Adrenal gland (tissue), 5 donors: ENCODE measurements around the gene TM4SF18.

Source experiments
- CTCF ChIP-seq, 6 experiments: fragments of 450-650 bp in 4 of 6; fragments of 200-600 bp in 2 of 6; sonication (generic) in 1 of 6; IDR thresholded peaks; 1 replicate in 5 of 6; 2 replicates in 1 of 6; pipeline versions ENCODE4 v1.5.1 to v1.8.0; 2016 to 2021; ENCODE audit warnings: antibody characterized with exemption in 6 of 6, mild to moderate bottlenecking in 2 of 6, moderate library complexity in 1 of 6
- POLR2A ChIP-seq, 2 donors: fragments of 450-650 bp; IDR thresholded peaks; one replicate each; pipeline ENCODE4 v1.6.1; 2017; ENCODE audit warnings: antibody characterized with exemption in 2 of 2, mild to moderate bottlenecking in 2 of 2, moderate library complexity in 1 of 2
- donor health status: DM: no; HTN: no; CAD: no.

GRCh38 chr3:149330609-149331331 is 2.7 kb downstream of the TM4SF18 start:
- no peak for TF ChIP-seq CTCF (IDR thresholded peaks at IDR 0.05)
- no peak for TF ChIP-seq POLR2A (IDR thresholded peaks at IDR 0.05)
